ENCODE data around the gene BICC1.

- TF ChIP-seq BHLHE40 (IDR thresholded peaks at IDR 0.05; ENCODE audit: low read depth, low read length) (no peak), MAFK (IDR thresholded peaks at IDR 0.05; ENCODE audit: low read depth, low read length) (no peak), RFX5 (IDR thresholded peaks at IDR 0.05; ENCODE audit: low read depth, low read length) (no peak), POLR2A (IDR thresholded peaks at IDR 0.05; ENCODE audit: low read depth, low read length) (no peak), CHD1 (IDR thresholded peaks at IDR 0.05; ENCODE audit: low read depth, low read length) (no peak)
Observed at GRCh38 chr10:58733436-58733835, 220.8 kb downstream of the BICC1 start.

Measured in IMR-90 (cell line).